ENCODE measurements around the gene KLF13.

DNA sequence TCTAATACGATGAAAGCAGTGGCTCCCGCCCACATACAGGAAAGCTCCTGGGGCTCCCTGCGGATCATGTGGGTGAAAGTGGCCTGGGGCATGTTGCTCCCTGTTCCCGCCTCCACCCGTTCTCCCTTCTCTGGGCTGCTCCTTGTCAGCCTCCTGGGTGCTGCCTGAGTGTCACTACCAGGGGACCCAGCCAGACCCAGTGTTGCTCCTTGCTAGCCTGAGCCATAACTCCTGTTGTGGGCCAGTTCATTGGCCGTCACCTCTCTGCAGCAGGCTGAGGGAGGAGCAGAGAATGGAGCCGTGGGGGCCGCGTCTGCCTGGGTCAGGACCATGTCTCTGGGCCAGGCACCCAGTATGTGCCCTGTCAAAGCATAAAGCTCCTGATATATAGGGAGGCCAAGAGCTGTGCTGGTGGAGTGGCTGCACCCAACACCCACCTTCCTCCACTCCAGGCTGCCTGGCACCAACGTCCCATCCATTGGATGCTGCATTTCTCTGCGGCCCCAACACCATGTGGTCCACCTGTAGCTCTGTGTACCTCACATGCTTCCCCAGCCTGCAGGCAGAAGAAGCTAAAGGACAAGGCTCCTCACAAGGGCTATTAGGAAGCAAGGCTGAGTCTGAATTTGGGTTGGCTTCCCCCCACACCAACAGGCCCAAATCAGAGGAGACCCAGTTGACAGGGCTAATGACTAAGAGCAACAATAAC is 40.5 kb downstream of the KLF13 start:
- TF ChIP-seq POLR2A (IDR thresholded peaks at IDR 0.05): no peak
- TF ChIP-seq, protein P1, sequence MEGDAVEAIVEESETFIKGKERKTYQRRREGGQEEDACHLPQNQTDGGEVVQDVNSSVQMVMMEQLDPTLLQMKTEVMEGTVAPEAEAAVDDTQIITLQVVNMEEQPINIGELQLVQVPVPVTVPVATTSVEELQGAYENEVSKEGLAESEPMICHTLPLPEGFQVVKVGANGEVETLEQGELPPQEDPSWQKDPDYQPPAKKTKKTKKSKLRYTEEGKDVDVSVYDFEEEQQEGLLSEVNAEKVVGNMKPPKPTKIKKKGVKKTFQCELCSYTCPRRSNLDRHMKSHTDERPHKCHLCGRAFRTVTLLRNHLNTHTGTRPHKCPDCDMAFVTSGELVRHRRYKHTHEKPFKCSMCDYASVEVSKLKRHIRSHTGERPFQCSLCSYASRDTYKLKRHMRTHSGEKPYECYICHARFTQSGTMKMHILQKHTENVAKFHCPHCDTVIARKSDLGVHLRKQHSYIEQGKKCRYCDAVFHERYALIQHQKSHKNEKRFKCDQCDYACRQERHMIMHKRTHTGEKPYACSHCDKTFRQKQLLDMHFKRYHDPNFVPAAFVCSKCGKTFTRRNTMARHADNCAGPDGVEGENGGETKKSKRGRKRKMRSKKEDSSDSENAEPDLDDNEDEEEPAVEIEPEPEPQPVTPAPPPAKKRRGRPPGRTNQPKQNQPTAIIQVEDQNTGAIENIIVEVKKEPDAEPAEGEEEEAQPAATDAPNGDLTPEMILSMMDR (IDR thresholded peaks at IDR 0.05): no peak

Data from body of pancreas (tissue), 4 donors.